GM21390 (cell line): ENCODE measurements around the gene GIGYF2.
A peak's percentile ranks its signal among the peaks of the same experiment; 100 is the strongest.

ENCODE experiments used
- ATAC-seq: cut with Tn5 transposase; IDR thresholded peaks from one replicate; pipeline ENCODE4 v1.9.1; 2021; ENCODE audit not compliant: unreplicated experiment

Gene GIGYF2

GRCh38 chr2:232757905-232758304, 60.8 kb downstream of the GIGYF2 start:
- no peak for ATAC-seq

- ATAC-seq: no peak
Observed at GRCh38 chr2:232761301-232761907, 64.3 kb downstream of the GIGYF2 start.

GRCh38 chr2:232767866-232768265, 70.7 kb downstream of the GIGYF2 start:
- no peak for ATAC-seq

GRCh38 chr2:232770207-232770606, 73.1 kb downstream of the GIGYF2 start:
- no peak for ATAC-seq

GRCh38 chr2:232771870-232772269, 74.7 kb downstream of the GIGYF2 start:
- ATAC-seq: no peak

- ATAC-seq: peak; percentile 78
Observed at GRCh38 chr2:232772531-232772930, 75.4 kb downstream of the GIGYF2 start.

GRCh38 chr2:232773815-232774214, 76.7 kb downstream of the GIGYF2 start:
- ATAC-seq: no peak

GRCh38 chr2:232776435-232776834, 79.3 kb downstream of the GIGYF2 start, which contains the start of gene KCNJ13:
Gene KCNJ13, minus strand, starts transcription at chr2:232776565. Its CDS starts 5,203 bp downstream, at chr2:232771362.
- no peak for ATAC-seq

GRCh38 chr2:232777276-232777675, 80.1 kb downstream of the GIGYF2 start:
- ATAC-seq: no peak

GRCh38 chr2:232779465-232779864, 82.3 kb downstream of the GIGYF2 start:
- no peak for ATAC-seq

GRCh38 chr2:232779934-232780333, 82.8 kb downstream of the GIGYF2 start:
- no peak for ATAC-seq

- ATAC-seq: peak; percentile 89
Observed at GRCh38 chr2:232781765-232782164, 84.6 kb downstream of the GIGYF2 start.

GRCh38 chr2:232783278-232783677, 86.1 kb downstream of the GIGYF2 start:
- no peak for ATAC-seq

- ATAC-seq: no peak
Observed at GRCh38 chr2:232787806-232788205, 90.7 kb downstream of the GIGYF2 start.

GRCh38 chr2:232789082-232789481, 92.0 kb downstream of the GIGYF2 start:
- no peak for ATAC-seq

GRCh38 chr2:232791518-232791917, 94.4 kb downstream of the GIGYF2 start:
- ATAC-seq: no peak

- no peak for ATAC-seq
Observed at GRCh38 chr2:232793271-232793670, 96.1 kb downstream of the GIGYF2 start.

- no peak for ATAC-seq
Observed at GRCh38 chr2:232794981-232795380, 97.8 kb downstream of the GIGYF2 start.

- no peak for ATAC-seq
Observed at GRCh38 chr2:232795920-232796319, 98.8 kb downstream of the GIGYF2 start.

- ATAC-seq: no peak
Observed at GRCh38 chr2:232798187-232798586, 101.1 kb downstream of the GIGYF2 start.

- ATAC-seq: no peak
Observed at GRCh38 chr2:232800166-232800565, 103.0 kb downstream of the GIGYF2 start.

GRCh38 chr2:232802091-232802490, 105.0 kb downstream of the GIGYF2 start:
- ATAC-seq: no peak
